HG03066 (cell line): ENCODE results near the gene MYOM1.
"Not testable (repeated sequence)": the region's sequence is repeated elsewhere in the genome, so short reads cannot be mapped to it uniquely, and the experiment has no call there.

Source experiments
- ATAC-seq: cut with Tn5 transposase; IDR thresholded peaks from one replicate; pipeline ENCODE4 v1.9.1; 2021; ENCODE audit warnings: low read depth; ENCODE audit not compliant: unreplicated experiment

Gene MYOM1

DNA sequence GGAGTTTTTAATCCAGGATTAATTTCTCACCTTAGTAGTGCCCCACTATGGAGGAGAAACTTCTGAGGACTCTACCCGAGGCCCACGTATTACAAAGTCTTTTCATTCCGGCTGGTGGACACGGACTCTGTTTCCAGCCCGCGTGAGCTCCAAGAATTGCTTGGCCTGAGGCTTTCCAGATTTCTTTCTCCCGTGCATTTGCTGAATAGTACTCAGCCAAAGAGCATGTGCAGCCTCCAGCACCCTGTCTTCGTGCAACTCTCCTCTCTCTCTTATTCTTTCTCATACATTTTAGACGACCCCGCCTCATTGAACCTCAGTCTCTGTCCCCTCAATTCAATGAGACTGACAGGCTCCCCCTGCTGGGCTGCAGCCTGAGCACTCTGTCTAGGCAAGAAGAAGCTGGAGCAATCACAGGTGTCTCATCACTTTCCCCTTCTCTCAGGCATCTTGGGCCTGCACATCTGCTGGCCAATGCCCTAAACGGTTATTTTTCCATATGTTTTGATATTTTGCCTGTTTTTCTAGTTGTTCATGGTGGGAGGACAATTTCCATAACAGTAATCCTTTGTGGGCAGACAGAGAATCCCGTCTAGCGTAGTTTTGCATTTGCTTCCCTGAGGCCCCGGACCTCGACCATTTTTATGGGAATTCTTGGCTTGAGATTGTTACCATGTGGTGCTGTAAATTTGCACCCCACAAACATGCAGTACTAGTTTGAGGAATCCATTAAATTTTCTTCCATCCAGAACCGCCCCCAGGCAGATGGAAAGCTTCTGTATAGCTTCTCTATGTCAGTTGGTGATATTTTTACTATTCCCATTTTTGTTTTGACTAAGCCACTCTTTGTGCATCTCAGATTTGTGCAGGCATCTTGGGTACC is 156.7 kb downstream of the MYOM1 start:
- no peak for ATAC-seq

DNA sequence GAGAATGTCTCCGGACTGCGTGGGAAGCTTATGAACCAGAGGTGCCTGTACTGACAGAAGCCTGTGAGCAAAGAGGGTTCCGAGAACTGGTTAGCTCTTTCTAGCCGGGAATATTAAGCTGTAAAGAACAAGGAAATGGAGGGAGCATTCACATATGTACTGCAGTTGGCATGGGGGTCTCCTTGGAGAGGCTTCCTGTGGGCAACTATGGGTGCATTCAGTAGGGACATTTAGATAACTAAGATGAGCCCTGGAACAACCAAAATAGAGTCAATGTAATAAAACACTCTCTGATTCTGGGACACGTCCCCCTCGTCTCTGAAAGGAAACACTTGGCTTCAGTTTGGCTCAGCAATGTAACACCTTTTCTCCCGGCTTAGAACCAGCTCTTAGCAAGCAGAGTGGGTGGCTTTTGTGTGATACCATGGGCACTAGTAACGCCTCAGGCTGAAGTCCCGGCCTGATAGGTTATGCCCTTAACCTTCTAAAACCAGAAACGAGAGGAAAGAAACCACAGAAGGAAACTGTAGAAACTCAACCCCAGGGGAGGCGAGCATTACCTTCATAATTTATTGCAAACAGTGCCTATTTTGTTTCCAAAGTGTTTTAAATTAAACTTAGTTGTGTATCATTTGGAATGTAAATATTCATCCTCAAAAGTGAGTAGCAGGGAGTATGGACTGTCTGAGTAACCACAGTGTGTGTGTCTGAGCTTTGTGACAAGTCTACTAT is 158.0 kb downstream of the MYOM1 start:
- no peak for ATAC-seq

DNA sequence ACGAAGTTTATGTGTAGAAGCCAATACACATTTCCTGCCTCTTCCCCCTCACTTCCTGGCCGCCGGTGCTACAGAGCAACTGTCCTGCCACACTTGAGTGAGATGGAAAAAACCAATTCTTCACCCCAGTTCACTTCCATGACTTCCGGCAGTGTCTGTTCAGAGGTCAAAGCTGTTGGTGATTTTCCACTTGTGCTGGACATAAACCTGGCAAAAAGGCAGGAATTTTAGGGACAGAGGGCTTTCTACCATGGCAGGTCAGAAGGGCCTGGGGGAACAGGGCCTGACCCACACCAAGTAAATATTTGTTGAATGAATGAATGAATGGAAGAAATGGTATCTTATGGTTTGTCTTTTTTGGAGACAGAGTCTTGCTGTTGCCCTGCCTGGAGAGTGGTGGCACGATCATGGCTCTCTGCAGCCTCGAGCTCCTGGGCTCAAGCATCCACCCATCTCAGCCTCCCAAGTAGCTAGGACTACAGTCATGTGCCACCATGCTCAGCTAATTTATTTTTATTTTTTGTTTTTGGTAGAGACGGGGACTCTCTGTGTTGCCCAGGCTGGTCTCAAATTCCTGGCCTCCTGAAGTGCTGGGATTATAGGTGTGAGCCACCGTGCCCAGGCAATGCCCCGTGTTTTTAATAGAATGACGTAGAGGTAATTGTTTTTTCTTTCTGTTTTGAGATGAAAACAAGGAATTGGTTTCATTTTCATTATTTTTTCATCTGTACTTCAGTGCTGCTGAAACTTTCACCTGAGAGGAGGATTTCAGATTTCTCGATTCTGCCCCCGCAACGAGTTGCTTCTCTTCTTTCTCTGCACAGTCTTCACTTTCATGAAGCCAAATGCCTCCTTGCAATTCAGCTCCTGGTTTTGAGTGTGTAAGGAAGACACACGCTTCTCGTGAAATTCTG is 158.8 kb downstream of the MYOM1 start:
- peak; percentile 51 for ATAC-seq

DNA sequence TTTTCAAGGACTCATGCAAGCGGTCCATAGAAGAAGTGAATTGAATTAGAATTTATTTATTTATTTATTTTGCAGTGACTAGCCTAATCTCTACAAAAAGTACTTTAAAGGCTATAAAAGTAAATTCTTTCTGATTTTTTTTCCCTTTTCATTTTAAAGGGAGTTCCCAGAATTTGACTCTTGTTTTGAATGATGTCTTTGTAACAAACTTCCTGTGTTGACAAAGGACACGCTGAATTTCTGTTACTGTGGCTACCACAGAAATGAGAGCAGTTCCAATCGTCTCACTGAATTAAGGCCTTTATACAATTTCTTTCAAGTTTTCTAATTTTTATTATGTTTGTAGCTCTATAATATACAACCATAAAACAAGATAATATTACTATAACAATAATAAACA is 160.5 kb downstream of the MYOM1 start:
- ATAC-seq, result no peak

DNA sequence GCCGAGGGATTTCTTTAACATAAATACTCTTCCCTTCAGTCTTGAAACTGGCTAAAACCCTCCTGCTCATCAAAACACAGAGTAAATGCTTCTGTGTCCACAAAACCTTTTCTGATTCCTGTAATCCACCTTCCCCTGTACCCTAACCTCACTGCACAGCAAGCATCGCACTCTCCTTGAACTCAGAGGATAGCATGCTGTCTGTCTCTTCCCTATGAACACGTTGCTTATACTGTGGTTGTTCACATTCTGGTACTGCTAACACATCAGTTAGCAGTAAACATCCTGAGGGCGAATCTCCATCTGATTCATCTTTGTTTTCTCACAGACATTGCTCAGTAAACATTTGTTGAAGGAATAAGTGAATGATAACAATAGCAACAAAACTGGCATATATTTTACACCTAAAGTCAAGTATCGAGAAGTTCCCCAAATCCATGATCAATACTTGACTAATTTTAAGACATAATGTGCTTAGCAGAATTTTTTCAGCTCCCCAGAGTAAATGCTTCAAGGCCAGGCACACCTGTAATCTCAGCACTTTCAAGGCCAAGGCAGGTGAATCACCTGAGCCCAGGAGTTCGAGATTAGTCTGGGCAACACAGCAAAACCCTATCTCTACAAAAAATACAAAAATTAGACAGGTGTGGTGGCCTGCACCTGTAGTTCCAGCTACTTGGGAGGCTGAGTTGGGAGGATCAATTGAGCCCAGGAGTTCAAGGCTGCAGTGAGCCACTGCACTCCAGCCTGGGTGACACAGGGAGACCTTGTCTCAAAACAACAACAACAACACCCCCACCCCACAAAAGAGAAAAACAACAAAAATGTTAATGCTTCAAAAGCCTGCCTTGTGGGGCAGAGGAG is 161.2 kb downstream of the MYOM1 start:
- no peak for ATAC-seq

DNA sequence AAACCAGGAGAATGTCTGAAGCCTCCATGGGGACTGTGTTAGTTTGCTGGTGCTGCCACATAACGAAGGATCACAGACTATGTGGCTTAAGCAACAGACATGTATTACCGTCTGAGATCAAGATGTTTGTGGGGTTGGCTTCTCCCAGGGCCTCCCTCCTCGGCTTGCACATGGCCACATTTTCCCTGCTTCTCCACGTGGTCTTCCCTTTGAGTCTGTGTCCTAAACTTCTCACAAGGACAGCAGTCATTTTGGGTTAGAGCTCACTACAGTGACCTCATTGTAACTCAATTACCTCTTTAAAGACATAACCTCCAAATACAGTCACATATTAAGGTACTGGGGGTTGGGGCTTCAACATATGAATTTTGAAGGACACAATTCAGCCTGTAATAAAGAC is 162.2 kb downstream of the MYOM1 start:
- no peak for ATAC-seq

DNA sequence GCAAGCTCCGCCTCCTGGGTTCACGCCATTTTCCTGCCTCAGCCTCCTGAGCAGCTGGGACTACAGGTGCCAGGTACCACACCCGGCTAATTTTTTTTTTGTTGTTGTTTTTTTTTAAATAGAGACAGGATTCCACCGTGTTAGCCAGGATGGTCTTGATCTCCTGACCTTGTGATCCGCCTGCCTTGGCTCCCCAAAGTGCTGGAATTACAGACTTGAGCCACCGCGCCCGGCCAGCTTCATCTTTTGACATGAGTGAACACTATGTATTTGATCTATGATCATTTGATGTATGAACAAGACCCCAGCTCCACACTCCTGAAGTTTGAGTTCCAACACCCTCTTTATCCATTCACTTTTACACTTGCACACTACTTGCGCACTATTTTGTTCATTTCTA is 163.5 kb downstream of the MYOM1 start:
- no peak for ATAC-seq

DNA sequence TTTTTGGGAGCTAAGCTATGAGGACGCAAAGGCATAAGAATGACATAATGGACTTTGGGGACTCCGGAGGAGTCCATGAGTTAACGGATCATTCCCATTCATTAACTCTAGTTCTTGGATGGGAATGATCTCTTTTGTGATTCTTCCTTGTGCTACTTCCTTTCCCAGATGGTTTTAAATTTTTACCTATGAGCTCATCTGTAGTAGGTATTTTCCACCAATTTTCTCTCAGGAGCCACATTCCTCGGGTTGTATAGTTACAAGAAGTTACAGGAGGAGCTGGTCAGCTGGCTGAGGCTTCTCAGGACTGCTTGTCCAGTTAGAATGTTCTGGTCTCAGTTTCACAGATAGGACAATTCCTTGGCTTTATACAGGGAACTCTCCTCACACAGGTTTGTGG is 164.0 kb downstream of the MYOM1 start:
- no peak for ATAC-seq

DNA sequence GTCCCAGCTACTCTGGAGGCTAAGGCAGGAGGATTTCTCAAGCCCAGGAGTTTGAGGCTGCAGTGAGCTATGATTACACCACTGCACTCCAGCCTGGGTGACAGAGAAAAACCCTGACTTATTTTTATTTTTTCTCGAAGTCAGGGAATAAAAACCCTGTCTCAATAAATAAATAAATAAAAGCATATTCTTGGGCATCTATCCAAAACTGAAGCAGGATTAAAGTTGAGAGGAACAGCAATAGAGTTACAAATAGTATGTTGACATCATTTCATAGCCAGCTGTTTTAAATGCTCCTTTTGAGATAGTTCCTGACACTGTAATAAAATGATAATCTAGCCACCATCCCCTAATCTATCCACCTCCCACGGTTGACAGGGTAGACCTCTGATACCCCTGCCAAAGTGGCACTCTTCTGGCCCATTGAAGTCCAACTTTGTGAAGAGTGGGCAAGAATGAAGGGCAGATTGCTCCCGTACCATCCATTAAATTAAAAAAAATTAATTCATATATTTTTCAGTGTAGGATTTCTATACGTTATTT is 164.5 kb downstream of the MYOM1 start:
- ATAC-seq, result no peak

DNA sequence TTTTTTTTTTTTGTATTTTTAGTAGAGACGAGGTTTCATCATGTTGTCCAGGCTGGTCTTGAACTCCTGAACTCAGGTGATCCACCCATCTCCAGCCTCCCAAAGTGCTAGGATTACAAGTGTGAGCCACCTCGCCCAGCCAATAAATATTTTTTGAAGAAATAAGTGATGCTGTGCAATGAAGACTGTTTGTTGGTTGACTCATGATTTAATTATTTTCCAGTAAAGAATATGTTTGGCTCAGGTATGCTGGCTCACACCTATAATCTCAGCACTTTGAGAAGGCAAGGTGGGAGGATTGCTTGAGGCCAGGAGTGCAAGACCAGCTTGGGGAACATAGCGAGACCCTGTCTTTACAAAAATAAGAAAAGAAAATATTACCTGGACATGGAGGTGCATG is 165.0 kb downstream of the MYOM1 start:
- ATAC-seq, result no peak

DNA sequence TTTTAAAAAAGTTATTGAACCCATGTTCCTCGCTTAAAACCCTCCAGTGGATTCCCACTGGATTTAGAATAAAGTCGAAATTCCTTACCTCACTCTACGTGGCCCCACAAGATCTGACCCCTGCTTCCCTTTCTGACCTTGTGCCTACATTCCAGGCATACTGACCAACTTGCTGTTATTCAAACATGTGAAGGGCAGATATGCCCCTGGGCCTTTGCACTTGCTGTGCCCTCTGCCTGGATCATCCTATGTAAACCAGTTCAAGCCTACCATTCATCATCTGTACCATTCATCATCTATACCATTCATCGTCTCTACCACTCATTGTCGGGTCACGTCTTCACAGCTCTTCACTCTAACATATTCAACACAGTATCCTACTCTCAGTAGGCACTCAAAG is 165.6 kb downstream of the MYOM1 start:
- no peak for ATAC-seq

DNA sequence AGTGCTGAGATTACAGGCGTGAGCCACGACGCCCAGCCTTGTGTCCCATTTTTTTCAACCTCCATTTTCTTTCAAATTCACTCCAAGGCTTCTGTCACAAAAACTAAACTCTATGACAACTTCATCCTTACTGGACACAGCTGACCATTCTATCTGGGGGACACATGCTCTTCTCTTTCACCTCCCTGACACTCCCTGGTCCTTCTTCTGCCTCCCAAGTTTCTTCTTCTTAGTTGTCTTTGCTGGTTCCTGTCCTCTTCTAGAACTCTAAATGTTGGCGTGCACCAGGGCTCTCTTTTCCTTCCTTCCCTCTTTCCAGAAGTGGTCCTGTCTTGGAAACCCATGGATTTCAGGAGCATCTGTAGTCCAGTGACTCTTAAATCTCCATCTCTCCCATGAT is 166.7 kb downstream of the MYOM1 start:
- no peak for ATAC-seq

DNA sequence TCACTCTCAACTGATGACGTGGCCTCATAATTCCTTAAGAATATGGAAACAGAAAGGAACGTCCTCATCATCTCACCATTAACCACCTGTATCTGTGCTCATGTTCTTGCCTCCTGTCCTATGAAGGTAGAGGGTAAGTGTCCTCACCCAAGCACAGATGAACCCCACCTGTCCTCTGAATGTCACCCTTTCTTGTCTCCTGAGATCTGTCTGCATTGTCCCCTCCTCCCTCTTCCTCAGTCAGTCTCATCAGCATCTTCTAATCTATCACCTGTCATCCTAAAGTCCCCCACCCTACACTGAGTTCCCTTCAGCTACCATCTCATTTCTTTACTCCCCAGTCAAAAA is 167.4 kb downstream of the MYOM1 start:
- ATAC-seq, result no peak

DNA sequence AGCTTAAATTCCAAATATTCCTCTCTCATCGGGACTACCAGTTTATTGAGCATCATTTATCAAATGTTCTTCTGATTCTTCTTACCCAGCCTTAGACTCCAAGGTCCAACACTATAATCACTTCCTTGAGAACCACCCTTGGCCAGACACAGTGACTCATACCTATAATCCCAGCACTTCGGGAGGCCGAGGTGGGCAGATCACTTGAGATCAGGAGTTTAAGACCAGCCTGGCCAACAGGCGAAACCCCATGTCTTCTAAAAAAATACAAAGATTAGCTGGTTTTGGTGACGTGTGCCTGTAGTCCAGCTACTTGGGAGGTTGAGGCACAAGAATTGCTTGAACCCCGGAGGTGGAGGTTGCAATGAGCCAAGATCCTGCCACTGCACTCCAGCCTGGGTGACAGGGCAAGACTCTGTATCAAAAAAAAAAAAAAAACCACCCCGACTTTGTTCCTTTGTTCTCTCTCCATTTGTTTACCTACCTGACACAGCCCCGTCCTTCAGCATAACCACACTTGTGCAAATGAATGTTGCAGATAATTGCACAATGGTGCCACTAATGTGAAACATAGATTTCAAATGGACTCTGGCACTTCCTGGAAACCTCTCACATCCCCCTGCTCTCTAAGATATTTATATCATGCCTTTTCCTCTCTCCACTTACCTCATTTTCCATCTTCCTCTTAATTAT is 167.9 kb downstream of the MYOM1 start:
- no peak for ATAC-seq

DNA sequence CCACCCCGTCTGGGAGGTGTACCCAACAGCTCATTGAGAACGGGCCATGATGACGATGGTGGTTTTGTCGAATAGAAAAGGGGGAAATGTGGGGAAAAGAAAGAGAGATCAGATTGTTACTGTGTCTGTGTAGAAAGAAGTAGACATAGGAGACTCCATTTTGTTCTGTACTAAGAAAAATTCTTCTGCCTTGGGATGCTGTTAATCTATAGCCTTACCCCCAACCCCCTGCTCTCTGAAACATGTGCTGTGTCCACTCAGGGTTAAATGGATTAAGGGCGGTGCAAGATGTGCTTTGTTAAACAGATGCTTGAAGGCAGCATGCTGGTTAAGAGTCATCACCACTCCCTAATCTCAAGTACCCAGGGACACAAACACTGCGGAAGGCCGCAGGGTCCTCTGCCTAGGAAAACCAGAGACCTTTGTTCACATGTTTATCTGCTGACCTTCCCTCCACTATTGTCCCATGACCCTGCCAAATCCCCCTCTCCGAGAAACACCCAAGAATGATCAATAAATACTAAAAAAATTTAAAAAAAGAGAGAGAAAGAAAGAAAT is 169.8 kb downstream of the MYOM1 start:
- not testable (repeated sequence) for ATAC-seq

DNA sequence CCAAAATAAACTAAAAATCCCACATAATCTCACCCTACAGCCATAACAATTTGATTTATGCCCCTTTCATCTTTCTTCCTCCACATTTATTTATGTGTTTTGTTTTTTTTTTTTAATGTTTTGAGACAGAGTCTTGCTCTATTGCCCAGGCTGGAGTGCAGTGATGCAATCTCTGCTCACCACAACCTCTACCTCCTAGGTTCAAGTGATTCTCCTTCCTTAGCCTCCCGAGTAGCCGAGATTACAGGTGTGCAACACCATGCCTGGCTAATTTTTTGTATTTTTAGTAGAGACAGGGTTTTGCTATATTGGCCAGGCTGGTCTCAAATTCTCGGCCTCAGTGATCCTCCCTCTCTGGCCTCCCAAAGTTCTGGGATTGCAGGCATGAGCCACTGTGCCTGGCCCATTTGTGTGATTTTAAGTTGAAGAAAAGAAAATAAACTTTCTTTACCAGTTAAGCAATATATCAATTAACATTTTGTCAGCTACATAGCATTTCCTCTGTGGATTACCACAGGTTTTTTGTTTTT is 170.9 kb downstream of the MYOM1 start:
- ATAC-seq, result no peak

DNA sequence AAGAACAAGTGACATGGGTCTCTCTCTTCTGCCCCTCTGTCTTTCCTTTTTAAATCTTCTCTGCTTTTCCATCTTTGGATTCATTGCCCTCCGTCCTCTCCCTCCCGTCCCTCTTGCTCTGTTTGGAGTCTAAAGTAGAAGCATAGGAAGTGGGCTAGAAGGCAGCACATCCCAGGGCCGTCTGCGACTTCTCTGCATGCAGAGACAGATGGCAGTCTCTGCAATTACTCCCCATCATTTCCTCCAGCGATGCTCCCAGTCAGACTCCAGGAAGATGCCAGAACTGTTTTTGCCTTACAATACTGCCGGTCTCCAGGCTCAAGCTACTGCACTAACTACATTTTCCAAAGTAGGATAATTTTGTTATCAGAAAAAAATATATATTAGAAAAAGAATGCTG is 171.6 kb downstream of the MYOM1 start:
- no peak for ATAC-seq

DNA sequence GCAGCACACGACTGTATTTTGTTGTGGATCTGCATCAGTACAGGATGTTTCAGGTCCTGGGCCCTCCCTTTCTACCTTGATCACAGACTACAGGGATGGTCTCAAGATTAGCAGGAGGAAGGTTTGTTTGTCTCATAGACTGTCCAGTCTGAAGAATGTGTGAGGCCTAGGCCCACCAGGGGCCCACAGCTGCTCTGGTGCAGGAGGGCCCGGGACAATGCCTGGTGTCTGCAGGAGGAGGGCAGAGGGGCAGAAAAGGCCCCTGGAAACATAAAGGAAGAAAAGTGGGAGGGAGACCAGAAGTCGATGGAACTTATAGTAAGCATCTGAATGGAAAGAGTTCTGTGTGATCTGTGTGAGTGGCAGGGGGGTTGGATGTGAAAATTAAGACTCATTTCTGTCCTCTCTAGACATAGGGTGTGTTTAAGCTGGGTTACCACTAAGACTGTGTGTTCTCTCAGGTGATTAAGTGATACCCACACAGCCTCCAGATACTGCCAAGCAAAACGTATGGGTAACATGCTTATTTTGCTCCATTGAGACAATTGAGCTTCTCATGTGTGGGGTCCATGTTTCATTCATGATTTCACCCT is 173.5 kb downstream of the MYOM1 start:
- ATAC-seq, result no peak
